Measurements from ENCODE around the gene TAS1R2. TPM values are rescaled to one million over a fixed set of nuclear protein-coding genes. Genes with fewer than 3 reads are reported as not detected.

TAS1R2 gene
- total and polyA plus RNA-seq, 2 of the 4 experiments (the other 2 are of a cell fraction), result not detected

DNA sequence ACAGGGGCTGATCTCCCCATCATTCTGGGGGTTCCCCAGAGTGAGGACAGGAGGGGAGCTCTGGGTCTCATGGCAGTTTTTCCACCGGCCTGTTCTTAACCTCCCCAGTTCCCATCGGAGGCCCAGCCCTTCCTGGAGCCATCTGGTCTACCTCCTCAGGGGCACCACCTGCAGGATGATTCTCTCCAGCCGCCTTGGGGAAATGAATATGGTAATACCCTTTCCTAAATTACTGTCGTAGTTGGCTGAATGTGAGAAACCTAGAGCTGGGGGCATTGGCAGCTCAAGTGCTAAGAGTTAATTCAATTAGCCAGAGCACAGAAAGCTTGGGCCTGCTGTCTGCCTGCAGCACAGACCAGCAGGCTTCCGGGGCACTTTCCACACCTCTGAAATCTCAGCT, 64.9 kb downstream of the TAS1R2 start:
- Histone ChIP-seq H3K9me1 (ENCODE audit: insufficient read depth, low read length) (no peaks in the 10 kb centered on the region), H3K4me3 (ENCODE audit: insufficient read depth, low read depth, low read length) (no peak overlapping the region), H2AK9ac (replicated peaks; ENCODE audit: low read depth, low read length, poor library complexity) (no peak overlapping the region), H3K4me2 (ENCODE audit: low read depth, low read length) (no peak overlapping the region), H2BK5ac (ENCODE audit: low read depth, low read length, poor library complexity, severe bottlenecking) (no peak overlapping the region), H2AK5ac (ENCODE audit: low read depth, low read length) (no peak overlapping the region), H4K91ac (ENCODE audit: insufficient read depth, low read depth, low read length) (no peak overlapping the region), H2AFZ (replicated peaks; ENCODE audit: low read length, poor library complexity) (no peak overlapping the region), H4K5ac (ENCODE audit: low read depth, low read length) (no peak overlapping the region), H4K20me1 (ENCODE audit: insufficient read depth, low read length) (no peaks in the 10 kb centered on the region), H2BK15ac (ENCODE audit: low read depth, low read length) (no peak overlapping the region), H2BK120ac (ENCODE audit: low read depth, low read length) (no peak overlapping the region), H3K27me3 (ENCODE audit: control insufficient read depth, insufficient read depth, low read length) (peaks cover 3% of the 10 kb centered on the region), H3K4me1 (ENCODE audit: control insufficient read depth, insufficient read depth, low read length) (no peaks in the 10 kb centered on the region), H4K8ac (ENCODE audit: low read depth in 2 of 2, low read length in 2 of 2) (no peak overlapping the region), H3K56ac (ENCODE audit: extremely low read depth, insufficient read depth, low read length) (no peak overlapping the region), H3K36me3 (ENCODE audit: control insufficient read depth, insufficient read depth, low read length) (no peaks in the 10 kb centered on the region), H3K27ac (ENCODE audit: insufficient read depth, low read length) (no peak overlapping the region), H3K14ac (replicated peaks; ENCODE audit: low read depth, low read length) (no peak overlapping the region), H3K9ac (ENCODE audit: low read depth, low read length) (no peak overlapping the region), H3K79me1 (ENCODE audit: low read depth in 1 of 2, low read length in 2 of 2) (no peaks in the 10 kb centered on the region), H3K4ac (ENCODE audit: low read depth, low read length) (no peak overlapping the region), H3K23ac (ENCODE audit: low read depth, low read length) (no peak overlapping the region), H3K9me3 (ENCODE audit: control insufficient read depth, insufficient read depth, low read length) (no peaks in the 10 kb centered on the region), H3K18ac (ENCODE audit: low read depth, low read length) (no peak overlapping the region), H2BK20ac (ENCODE audit: low read depth, low read length) (no peak overlapping the region)
- BruUV-seq (replicated peaks), result no TSS peak
- DNase-seq (no peak), ATAC-seq (ENCODE audit: low read depth) (no peak)
- dilution Hi-C loops (cut with HindIII; ENCODE audit: low sequenced_read_pairs, unreplicated experiment) (no loop called here), in situ Hi-C loops (cut with MboI; ENCODE audit: low sequenced_read_pairs) (no loop called here), intact Hi-C loops (cut with micrococcal nuclease) (no loop called here)
- POLR2A ChIA-PET (ENCODE audit: unreplicated experiment), result no interaction called here
- WGBS, 2 experiments (ENCODE audit: extremely low coverage in 2 of 2, insufficient read length in 1 of 2), result no CpG with 5 or more reads among the region's 5 CpGs
- no peak for TF ChIP-seq FOS (IDR thresholded peaks at IDR 0.05; ENCODE audit: low read depth, low read length)
- no peak for TF ChIP-seq MXI1 (IDR thresholded peaks at IDR 0.05; ENCODE audit: borderline replicate concordance, low read depth, low read length)
- TF ChIP-seq ELK1 (IDR thresholded peaks at IDR 0.05; ENCODE audit: borderline replicate concordance, low read depth, low read length), result no peak
- CTCF ChIA-PET, result no interaction called here
